ENCODE data around the gene C2orf76.

The C2orf76 gene

GRCh38 chr2:119333360-119333759 is 33.3 kb downstream of the C2orf76 start:
- no peak for DNase-seq

DNA sequence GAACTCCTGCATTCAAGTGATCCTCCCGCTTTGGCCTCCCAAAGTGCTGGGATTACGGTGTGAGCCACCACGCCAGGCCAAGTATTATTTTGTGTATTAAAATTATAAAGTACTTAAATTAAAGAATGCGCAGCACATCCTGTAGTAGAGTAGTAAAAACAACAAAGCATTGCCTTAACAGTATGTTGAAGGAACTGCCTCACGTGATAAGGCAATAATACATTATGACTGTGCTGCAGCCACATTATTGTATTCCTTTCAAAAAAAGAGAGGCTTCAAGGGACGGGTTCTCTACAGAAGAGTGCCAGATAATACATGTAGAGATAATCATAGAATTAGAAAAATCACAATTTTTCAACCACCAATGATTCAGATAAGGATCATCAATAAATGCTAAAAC is 33.7 kb downstream of the C2orf76 start:
- no peak for DNase-seq

- no peak for DNase-seq
Observed at GRCh38 chr2:119327431-119327830, 39.2 kb downstream of the C2orf76 start.

DNA sequence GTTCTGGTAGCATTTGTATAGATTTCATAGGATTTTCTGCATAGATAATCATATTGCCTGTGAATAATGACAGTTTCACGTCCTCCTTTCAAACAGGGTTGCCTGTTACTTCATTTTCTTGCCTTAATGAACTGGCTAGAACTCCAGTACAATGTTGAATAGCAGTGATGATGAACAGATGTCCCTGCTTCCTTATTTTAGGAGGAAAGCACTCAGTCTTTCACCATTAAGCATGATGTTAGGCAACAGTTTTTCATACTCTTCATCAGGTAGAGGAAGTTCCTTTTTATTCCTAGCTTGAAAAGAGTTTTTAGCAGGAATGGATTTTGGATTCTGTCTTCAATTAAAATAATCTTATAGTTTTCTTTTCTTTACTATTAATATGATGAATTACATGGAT is 39.7 kb downstream of the C2orf76 start:
- no peak for DNase-seq

DNA sequence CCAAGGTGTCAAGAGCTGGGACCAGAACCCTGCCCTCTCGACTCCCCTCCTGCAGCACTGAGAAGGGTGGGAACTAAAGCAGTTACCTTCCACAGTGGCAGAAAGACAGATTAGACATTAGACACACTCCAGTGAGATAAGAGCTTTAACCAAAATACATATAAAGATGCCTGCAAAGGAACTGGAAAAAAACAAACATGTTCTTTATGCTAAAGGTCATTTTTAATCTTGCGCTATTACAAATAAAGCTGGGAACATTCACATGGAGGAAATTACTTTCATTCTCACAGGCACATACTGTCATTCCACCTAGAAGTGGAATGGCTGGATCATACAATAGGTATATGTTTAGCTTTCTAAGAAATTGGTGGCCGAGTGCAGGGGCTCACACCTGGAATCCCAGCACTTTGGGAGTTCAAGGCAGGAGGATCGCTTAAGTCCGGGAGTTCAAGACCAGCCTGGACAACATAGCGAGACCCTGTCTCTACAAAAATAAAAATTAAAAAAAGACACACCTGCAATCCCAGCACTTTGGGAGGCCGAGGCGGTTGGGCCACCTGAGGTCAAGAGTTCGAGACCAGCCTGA is 41.9 kb downstream of the C2orf76 start:
- no peak for DNase-seq

DNA sequence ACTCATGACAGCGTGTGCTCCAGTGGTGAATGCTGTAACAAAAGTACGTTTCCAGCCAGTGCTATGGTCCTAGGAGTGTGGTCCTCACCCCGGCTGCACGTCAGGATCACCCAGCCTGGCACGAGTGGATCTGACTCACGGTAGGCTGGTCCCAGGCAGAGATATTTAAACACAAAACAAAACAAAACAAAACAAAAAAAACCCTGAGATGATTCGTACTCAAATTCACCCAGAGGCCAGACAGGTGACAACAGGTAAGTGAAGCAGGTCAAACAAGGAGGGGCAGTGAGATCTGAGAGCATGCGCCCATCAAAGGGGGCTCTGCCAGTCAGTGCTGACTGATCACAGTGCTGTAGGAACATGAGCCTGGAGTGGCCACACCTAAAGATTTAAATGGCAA is 43.2 kb downstream of the C2orf76 start:
- no peak for DNase-seq

DNA sequence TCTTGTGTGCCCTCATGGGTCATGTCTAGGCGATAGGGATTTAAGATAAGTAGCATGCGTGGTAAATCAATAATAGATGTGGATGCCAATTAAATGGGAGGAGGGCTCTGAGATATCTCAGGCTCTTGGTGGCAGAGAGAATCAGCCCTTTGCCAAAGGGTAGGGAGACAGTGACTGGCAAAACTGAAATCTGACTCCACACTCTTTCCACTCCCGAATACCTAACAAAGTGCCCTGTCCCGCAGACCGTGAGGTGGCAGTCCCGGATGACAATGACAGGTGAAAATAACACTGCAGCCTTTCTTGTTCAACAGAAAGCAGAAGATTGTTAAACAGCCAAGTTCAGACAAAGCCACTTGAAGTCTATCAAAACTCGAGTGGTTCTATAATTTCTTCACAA is 47.0 kb downstream of the C2orf76 start:
- no peak for DNase-seq

- DNase-seq, result no peak
Observed at GRCh38 chr2:119317554-119317953, 49.1 kb downstream of the C2orf76 start.

DNA sequence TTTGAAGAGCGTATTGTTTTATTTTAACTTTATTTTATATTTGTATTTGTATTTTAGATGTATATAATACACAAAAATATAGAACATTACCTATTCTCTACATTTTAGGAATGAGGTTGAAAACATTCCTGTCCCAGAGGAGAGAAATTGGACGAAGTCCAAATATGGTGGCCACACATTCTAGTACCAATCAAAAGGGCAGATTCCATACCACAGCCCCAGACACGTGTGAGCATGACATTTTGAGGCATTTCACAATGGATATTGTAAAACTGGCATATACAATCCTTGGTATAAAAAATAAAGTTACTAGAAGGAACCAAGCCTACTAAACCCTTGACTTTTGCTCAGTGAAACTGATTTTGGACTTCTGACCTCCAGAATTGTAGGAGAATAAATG is 50.6 kb downstream of the C2orf76 start:
- DNase-seq, result no peak

GRCh38 chr2:119315241-119315925 is 51.3 kb downstream of the C2orf76 start:
- no peak for DNase-seq

GRCh38 chr2:119311831-119312230 is 54.8 kb downstream of the C2orf76 start:
- DNase-seq, result no peak

- no peak for DNase-seq
Observed at GRCh38 chr2:119311371-119311770, 55.3 kb downstream of the C2orf76 start.

DNA sequence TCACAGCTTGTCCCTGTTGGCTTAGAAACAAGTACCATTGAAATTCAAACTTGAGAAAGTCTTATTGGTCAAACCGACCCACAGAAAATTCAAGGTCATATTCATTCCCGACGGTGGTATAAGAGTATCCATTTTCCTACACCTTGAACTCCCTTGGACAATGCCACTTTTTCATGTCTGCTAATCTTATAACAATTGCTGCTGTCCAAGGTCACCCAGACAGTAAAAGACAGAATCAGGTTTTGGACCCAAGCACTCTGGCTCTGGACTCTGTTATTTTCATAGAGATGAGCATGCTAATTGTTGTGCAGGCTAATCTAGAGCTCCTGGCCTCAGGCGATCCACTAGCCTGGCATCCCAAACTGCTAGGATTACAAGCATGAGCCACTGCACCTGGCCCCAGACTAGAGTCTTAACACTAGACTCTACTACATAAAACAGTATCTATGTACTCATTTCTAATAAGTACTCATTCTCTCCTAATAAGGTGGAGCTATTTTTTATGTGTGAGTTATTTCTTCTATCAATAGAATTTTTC is 57.8 kb downstream of the C2orf76 start:
- no peak for DNase-seq

DNA sequence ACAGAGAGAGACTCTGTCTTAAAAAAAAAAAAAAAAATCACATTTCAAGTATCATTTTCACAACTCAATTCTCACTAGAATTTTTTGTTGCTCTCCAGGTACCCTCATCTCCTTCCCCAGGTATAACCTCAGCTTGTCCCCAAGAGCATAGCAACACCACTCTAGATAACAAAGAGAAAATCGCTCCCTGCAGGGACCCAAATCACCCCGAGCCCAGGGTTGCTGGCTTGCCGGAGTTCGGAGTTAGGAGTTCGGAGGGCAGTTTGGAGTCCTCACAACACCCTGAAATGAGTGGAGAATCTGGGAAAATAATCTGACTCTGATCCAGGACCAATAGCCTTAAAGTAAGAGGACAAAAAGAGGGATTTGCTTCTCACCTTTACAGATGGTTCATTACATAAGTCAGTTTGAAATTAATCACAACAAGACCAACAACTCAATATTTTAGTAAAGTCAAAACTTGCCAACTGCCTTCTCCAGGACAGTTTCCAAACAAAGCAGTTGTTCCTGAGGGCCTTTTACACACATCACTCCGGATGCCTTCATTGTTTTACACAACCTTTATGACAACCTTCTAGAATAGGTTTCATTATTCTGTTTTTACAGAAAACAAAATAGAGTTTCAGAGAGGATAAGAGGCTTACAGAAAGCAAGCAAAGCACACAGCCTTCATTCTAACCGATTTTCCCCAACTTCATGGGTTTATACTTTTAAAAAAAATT is 59.1 kb downstream of the C2orf76 start:
- no peak for DNase-seq

DNA sequence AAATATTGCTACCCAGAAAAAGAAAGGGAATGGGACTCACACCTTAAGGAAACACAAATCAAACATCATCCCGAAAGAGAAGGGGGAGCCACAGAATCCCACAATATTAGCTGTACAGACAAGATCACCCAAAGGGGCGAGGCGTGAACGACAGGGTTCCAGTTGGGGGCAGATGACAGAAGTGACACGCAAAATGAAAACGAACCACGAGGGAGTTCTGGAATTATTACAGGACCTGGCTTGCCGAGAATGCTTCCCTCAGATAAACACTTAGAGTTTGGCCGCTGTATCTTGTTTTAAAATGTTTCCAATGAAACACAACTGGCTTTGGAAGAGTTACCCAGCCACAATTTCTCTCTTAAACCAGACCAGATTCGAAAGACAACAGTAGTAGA is 60.4 kb downstream of the C2orf76 start:
- DNase-seq, result no peak

DNA sequence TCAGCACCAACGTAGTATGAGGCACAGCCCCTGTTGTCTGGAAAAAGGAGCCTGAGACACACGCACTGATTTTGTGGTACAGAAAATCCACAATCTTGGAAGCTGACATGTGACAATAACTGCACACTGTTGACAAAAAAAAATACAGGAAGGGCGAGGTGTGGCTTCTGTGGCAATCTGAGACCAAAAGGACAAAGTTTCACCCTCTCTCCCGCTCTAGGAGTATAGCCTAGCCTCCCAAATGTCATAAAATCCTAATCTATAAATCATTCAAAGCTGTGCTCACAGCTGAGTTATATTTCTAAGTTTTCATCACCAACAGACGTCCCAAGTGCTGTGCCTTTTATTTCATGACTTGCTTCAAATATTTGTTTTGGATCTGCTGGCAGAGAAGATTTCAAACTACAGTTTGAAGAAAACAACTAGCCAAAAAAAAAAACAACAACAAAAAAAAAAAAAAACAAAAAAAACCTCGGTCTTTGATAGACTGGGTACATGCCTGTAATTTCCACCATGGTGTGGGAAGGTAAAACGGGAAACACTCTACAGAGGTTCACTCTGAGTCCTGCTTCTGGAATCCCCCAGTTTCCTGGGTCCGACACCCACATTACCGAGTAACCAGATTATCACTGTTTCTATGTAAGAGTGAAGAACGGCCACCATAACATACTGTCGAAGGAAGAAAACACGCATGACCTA is 61.0 kb downstream of the C2orf76 start:
- DNase-seq, result no peak

DNA sequence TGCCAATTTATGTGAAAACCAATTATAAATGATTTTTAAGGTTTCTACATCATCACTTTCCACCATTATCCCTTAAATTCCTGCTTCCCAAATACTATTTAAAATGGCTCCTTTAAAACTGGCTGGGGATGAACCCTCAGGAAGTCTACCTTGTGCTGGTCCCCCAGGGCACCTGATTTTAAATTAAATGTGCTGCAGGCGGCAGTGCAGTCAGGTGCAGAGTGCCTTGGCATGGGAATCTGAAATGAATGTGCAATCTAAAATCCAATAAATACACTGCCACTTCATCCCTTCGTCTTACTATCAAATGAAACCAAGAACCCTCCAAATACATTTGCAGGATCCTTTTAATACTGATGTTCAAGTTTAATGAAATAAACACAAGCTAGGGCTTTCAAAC is 61.8 kb downstream of the C2orf76 start:
- DNase-seq, result no peak

GRCh38 chr2:119301413-119301812 is 65.2 kb downstream of the C2orf76 start:
- no peak for DNase-seq

- no peak for DNase-seq
Observed at GRCh38 chr2:119295688-119296375, 70.8 kb downstream of the C2orf76 start.

DNA sequence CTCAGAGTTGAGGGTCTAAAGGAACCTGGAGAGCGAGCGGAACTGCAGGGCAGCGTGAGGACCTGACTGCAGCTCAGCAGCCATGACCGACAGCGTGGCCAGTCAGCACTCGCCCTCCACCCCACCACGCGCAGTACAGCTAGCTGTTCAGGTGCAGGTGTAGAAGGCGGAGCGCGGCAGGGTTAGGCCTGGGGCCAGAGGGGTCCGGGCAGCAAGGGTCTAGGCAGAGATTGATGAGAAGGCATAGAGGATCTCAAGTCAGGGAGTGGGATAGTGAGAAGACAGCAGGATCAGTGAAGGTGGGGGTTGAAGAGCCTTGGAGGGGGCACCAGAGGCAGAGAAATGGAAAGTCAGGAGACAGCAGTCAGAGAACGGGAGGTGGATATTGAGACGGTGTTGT is 72.0 kb downstream of the C2orf76 start:
- no peak for DNase-seq

GRCh38 chr2:119293900-119294299 is 72.7 kb downstream of the C2orf76 start:
- no peak for DNase-seq

- DNase-seq, result no peak
Observed at GRCh38 chr2:119293254-119293653, 73.4 kb downstream of the C2orf76 start.

DNA sequence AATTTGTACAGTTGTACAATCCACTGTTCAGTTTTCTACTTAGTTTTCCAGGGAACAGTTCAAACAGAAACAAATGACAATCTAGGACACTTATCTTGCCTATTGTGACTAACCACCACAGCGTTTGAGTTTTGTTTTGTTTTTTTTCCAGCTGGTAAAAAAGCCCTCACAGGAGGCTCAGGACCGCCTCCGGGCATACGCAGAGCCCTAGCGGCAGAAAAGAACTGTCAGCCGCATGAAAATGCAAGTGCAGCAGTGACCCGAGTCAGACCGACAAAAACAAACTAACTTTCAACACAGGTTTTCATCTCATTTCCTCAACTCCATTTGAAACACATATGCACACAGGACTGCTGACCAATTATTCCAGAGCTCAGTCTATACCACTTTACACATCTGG is 74.4 kb downstream of the C2orf76 start:
- DNase-seq, result no peak

All from stimulated activated naive CD4-positive, alpha-beta T cell treated with Interleukin-2 at 50 U/mL for 16 hours (primary cell).